AG04449 (cell line): Measurements from ENCODE around the gene TXNRD2.

Experiments
- CTCF ChIA-PET: fragments of 350-600 bp; formaldehyde crosslinking; extraction: SDS; loops from one replicate; lab custom pipeline; 2021; ENCODE audit warnings: antibody characterized with exemption; lab: Yijun Ruan, JAX
- POLR2A ChIA-PET: fragments of 400-600, 350-600 bp; formaldehyde crosslinking; extraction: SDS; loops from one replicate; lab custom pipeline; 2020; ENCODE audit warnings: antibody characterized with exemption, inconsistent platforms; lab: Yijun Ruan, JAX
- DNase-seq: peaks from one replicate; pipeline ENCODE4 v3.0.0-alpha.2; 2010; ENCODE audit warnings: low read depth, low spot score
- H3K4me3 ChIP-seq: 2 replicates; pipeline ENCODE4 v1.5.1; 2011; ENCODE audit warnings: low read depth, mild to moderate bottlenecking, control low read depth, low read length
- TF ChIP-seq, protein P1 (sequence below): IDR thresholded peaks from one replicate; pipeline ENCODE4 v1.5.1; 2011; ENCODE audit warnings: mild to moderate bottlenecking, moderate library complexity, low read length, control low read depth, inconsistent platforms; ENCODE audit not compliant: insufficient read depth; ENCODE audit errors: missing control alignments

Gene TXNRD2

GRCh38 chr22:19984851-19985811, 43.5 kb upstream of the TXNRD2 start:
- TF ChIP-seq, protein P1, sequence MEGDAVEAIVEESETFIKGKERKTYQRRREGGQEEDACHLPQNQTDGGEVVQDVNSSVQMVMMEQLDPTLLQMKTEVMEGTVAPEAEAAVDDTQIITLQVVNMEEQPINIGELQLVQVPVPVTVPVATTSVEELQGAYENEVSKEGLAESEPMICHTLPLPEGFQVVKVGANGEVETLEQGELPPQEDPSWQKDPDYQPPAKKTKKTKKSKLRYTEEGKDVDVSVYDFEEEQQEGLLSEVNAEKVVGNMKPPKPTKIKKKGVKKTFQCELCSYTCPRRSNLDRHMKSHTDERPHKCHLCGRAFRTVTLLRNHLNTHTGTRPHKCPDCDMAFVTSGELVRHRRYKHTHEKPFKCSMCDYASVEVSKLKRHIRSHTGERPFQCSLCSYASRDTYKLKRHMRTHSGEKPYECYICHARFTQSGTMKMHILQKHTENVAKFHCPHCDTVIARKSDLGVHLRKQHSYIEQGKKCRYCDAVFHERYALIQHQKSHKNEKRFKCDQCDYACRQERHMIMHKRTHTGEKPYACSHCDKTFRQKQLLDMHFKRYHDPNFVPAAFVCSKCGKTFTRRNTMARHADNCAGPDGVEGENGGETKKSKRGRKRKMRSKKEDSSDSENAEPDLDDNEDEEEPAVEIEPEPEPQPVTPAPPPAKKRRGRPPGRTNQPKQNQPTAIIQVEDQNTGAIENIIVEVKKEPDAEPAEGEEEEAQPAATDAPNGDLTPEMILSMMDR, result no peak
- ChIA-PET POLR2A (interaction anchor here (1.4 kb wide), 1 partner anchor 12 kb away, joined by 4 read pairs; no protein-coding TSS in a partner anchor), CTCF (interaction anchor here (3.2 to 7.5 kb wide), 2 partner anchors 12 to 29 kb away, joined by 28 to 45 read pairs; no protein-coding TSS in a partner anchor)
- no peak for DNase-seq
- H3K4me3 ChIP-seq, result no peak overlapping the region

DNA sequence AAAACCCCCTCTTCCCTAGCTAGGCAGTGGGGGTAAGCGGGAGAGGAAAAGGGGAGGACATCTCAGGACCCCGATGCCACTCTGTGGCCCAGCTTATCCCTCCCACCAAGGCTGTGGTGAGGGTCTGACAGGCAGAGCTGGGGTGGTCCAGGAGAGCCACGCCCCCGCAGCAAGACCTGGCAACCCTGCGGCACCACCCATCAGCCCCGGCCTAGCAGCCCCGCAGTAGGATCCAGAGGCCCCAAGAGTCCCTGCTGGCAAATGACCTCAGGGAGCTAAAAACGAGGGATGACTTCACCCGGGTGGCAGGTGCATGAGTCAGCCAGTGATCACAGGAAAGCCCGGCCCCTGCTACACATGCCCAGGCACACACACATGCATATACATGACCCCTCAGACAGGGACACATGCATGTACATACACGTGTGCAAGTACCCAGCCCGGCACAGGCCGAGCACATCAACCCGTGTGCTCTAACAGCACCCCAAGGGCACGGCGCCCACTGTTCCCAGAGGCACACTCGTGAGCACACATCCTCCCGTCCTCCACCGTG, 42.7 kb upstream of the TXNRD2 start:
- H3K4me3 ChIP-seq, result no peak overlapping the region
- TF ChIP-seq, protein P1, result no peak
- no peak for DNase-seq
- POLR2A ChIA-PET, result interaction anchor here (1.3 to 1.4 kb wide), 2 partner anchors 11 to 13 kb away, joined by 4 read pairs; no protein-coding TSS in a partner anchor
- CTCF ChIA-PET, result interaction anchor here (3.2 to 7.5 kb wide), 2 partner anchors 12 to 30 kb away, joined by 28 to 45 read pairs; no protein-coding TSS in a partner anchor

GRCh38 chr22:19983741-19984140, 42.1 kb upstream of the TXNRD2 start:
- TF ChIP-seq, protein P1, result no peak
- CTCF ChIA-PET, result interaction anchor here (0.6 to 7.5 kb wide), 3 partner anchors 11 to 95 kb away, joined by 3 to 45 read pairs (median 28); no protein-coding TSS in a partner anchor
- POLR2A ChIA-PET, result interaction anchor here (1.3 to 1.4 kb wide), 2 partner anchors 11 to 13 kb away, joined by 4 read pairs; no protein-coding TSS in a partner anchor
- no peak for DNase-seq
- no peak overlapping the region for H3K4me3 ChIP-seq

DNA sequence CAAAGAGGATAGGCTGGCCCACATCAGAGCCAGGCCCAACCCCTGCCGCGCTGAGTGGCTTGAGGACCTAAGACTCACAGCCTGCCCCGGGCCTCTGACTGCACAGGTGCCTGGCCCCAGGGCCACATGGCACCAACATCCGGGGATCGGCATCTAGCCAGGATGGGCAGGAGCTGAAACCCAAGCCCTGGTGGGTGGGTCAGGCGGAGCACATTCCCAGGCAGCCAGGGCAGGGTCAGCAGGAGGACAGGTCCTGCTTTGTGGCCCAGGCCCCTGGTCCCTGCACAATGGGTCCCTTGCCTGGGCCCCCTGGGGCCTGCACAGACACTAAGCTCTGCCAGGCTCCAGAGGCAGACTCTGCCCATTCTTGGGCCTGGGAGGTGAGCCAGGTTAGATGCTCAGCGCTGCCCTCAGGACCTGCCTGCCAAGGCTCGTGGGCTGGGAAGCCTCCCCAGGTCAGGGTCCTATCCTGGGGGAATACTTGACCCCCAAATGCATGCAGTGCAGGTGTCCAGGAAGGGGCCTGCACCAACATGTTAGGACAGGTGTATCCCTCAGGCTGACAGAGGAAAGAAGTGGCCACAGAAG, 41.5 kb upstream of the TXNRD2 start:
- ChIA-PET POLR2A (interaction anchor here (1.3 kb wide), 1 partner anchor 12 kb away, joined by 4 read pairs; no protein-coding TSS in a partner anchor), CTCF (interaction anchor here (0.6 to 7.5 kb wide), 4 partner anchors 10 to 96 kb away, joined by 3 to 45 read pairs (median 16); no protein-coding TSS in a partner anchor)
- DNase-seq, result no peak
- TF ChIP-seq, protein P1, result no peak
- no peak overlapping the region for H3K4me3 ChIP-seq

- no peak overlapping the region for H3K4me3 ChIP-seq
- TF ChIP-seq, protein P1, result no peak
- POLR2A ChIA-PET, result no interaction called here
- DNase-seq, result no peak
- CTCF ChIA-PET, result interaction anchor here (0.7 to 3.2 kb wide), 3 partner anchors 10 to 31 kb away, joined by 3 to 28 read pairs (median 3); no protein-coding TSS in a partner anchor
Measured at GRCh38 chr22:19981961-19982920, 40.6 kb upstream of the TXNRD2 start.
